Stimulated activated CD8-positive, alpha-beta memory T cell treated with anti-CD3 and anti-CD28 coated beads, Interleukin-7, amount 100 ng/mL, for 1 hour (primary cell): ENCODE measurements around the gene ABLIM2.

Experiments
- DNase-seq, 2 donors: peaks; one replicate each; pipeline ENCODE4 v3.0.0-alpha.2; 2020; ENCODE audit warnings: low read depth in 2 of 2

The ABLIM2 gene

GRCh38 chr4:8158710-8159536 is at the start of gene ABLIM2:
ABLIM2 (minus strand) TSS chr4:8158813; CDS start chr4:8158689, 124 bp downstream.
- DNase-seq = peak; percentile 98

GRCh38 chr4:8207314-8207713 is 48.7 kb upstream of the ABLIM2 start:
- DNase-seq = no peak

- DNase-seq = no peak
Observed at GRCh38 chr4:8205749-8206611, 47.4 kb upstream of the ABLIM2 start.

- DNase-seq = no peak
Observed at GRCh38 chr4:8205241-8205707, 46.7 kb upstream of the ABLIM2 start.

- DNase-seq = no peak
Observed at GRCh38 chr4:8204576-8205227, 46.1 kb upstream of the ABLIM2 start.

GRCh38 chr4:8203817-8204216 is 45.2 kb upstream of the ABLIM2 start:
- DNase-seq = no peak

GRCh38 chr4:8203052-8203401 is 44.4 kb upstream of the ABLIM2 start:
- no peak for DNase-seq

GRCh38 chr4:8202108-8203051 is 43.8 kb upstream of the ABLIM2 start:
- DNase-seq = no peak

- no peak for DNase-seq
Observed at GRCh38 chr4:8201321-8201781, 42.7 kb upstream of the ABLIM2 start.

- DNase-seq = no peak
Observed at GRCh38 chr4:8200302-8200975, 41.8 kb upstream of the ABLIM2 start.

- no peak for DNase-seq
Observed at GRCh38 chr4:8199594-8200301, 41.1 kb upstream of the ABLIM2 start.

- DNase-seq = peak; percentile 13 to 18
Observed at GRCh38 chr4:8198906-8199593, 40.4 kb upstream of the ABLIM2 start, which contains the start of gene SH3TC1. SH3TC1 (plus strand) TSS chr4:8199290; CDS start chr4:8205195, 5,905 bp downstream.

- no peak for DNase-seq
Observed at GRCh38 chr4:8198206-8198905, 39.7 kb upstream of the ABLIM2 start.

- no peak for DNase-seq
Observed at GRCh38 chr4:8197521-8197920, 38.9 kb upstream of the ABLIM2 start.

GRCh38 chr4:8195841-8196458 is 37.3 kb upstream of the ABLIM2 start:
- DNase-seq = no peak

GRCh38 chr4:8195431-8195830 is 36.8 kb upstream of the ABLIM2 start:
- no peak for DNase-seq

- no peak for DNase-seq
Observed at GRCh38 chr4:8194306-8195242, 36.0 kb upstream of the ABLIM2 start.
